Suprapubic skin (tissue), 4 donors: ENCODE results near the gene RXRA.

Experiments
- CTCF ChIP-seq, 2 donors: fragments of 200-600 bp in 1 of 2; fragments of 450-650 bp in 1 of 2; sonication (generic) in 1 of 2; IDR thresholded peaks; one replicate each; pipeline ENCODE4 v1.5.1; 2016 to 2019; ENCODE audit warnings: antibody characterized with exemption in 2 of 2, mild to moderate bottlenecking in 1 of 2, moderate library complexity in 1 of 2
- EP300 ChIP-seq: sonication (generic); formaldehyde crosslinking; IDR thresholded peaks from one replicate; pipeline ENCODE4 v1.6.1; 2017; ENCODE audit warnings: antibody characterized with exemption
- POLR2A ChIP-seq, 2 donors: fragments of 450-650 bp; IDR thresholded peaks; one replicate each; pipeline ENCODE4 v1.6.1; 2017; ENCODE audit warnings: antibody characterized with exemption in 2 of 2, mild to moderate bottlenecking in 2 of 2, moderate library complexity in 2 of 2
- POLR2AphosphoS5 ChIP-seq, 3 donors: sonication (generic); formaldehyde crosslinking; IDR thresholded peaks; one replicate each; pipeline ENCODE4 v1.6.1; 2017; ENCODE audit warnings: antibody characterized with exemption in 3 of 3

GRCh38 chr9:134298000-134298399 is 28.3 kb upstream of the RXRA start:
- TF ChIP-seq POLR2A (IDR thresholded peaks at IDR 0.05) (no peak), CTCF (IDR thresholded peaks at IDR 0.05) (no peak), EP300 (no peak), POLR2AphosphoS5 (IDR thresholded peaks at IDR 0.05) (no peak)
